ENCODE data around the gene PLA2G3. TPM values are rescaled to one million over a fixed set of nuclear protein-coding genes. Genes with fewer than 3 reads are reported as not detected.
A peak's percentile ranks its signal among the peaks of the same experiment; 100 is the strongest.

Gene PLA2G3
- total RNA-seq, 4 donors from 2014 or later: not detected

DNA sequence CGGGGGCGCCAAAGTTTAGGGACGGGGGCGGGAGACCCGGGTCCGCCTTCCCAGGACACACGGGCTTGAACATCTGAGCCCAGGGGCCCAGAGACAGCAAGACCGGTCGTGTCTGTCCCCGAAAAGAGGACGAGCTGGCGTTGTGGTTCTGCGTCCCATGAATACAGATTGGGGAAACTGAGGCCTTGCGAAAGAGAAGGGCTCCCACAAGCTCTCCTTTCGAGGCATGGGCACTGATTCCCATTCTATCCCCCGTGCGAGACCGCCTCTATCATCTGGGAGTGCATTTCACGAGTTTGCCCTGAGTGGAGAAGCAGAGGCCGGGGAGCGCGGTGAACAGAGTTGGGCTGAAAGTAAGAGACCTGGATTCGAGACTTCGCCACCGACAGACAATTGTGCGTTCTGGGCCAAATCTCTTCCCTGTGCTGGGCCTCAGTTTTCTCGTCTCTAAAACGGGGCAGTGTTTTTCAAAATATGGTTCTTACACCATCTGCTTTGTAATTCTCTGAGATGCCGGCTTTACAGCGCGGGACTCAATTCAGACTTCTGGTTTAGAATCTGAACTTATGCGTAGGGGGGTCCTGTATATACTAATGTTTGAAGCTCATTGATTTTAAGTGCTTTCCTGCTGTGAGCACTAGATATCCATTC lies 20.1 kb upstream of the PLA2G3 start:
- Histone ChIP-seq H3K27ac (peak overlapping the region; percentile 89 to 95 (median 90)), H3K4me3 (peak overlapping the region; percentile 71 to 82 (median 81)), H3K9me3 (no peaks in the 10 kb centered on the region), H3K27me3 (no peaks in the 10 kb centered on the region), H3K36me3 (peaks cover 0 to 7% (median under 1%) of the 10 kb centered on the region in 4 donors), H3K4me1 (peaks cover 9 to 38% (median 25%) of the 10 kb centered on the region in 4 donors)
- peak; percentile 23 for DNase-seq
- 5 to 16% methylated on average over 5 to 32 of the region's 32 CpGs for WGBS, 2 donors (ENCODE audit: low coverage in 1 of 2)
- TF ChIP-seq, protein P1, sequence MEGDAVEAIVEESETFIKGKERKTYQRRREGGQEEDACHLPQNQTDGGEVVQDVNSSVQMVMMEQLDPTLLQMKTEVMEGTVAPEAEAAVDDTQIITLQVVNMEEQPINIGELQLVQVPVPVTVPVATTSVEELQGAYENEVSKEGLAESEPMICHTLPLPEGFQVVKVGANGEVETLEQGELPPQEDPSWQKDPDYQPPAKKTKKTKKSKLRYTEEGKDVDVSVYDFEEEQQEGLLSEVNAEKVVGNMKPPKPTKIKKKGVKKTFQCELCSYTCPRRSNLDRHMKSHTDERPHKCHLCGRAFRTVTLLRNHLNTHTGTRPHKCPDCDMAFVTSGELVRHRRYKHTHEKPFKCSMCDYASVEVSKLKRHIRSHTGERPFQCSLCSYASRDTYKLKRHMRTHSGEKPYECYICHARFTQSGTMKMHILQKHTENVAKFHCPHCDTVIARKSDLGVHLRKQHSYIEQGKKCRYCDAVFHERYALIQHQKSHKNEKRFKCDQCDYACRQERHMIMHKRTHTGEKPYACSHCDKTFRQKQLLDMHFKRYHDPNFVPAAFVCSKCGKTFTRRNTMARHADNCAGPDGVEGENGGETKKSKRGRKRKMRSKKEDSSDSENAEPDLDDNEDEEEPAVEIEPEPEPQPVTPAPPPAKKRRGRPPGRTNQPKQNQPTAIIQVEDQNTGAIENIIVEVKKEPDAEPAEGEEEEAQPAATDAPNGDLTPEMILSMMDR (IDR thresholded peaks at IDR 0.05): no peak
- TF ChIP-seq POLR2AphosphoS5 (IDR thresholded peaks at IDR 0.05) (no peak), EP300 (IDR thresholded peaks at IDR 0.05; ENCODE audit: low read depth) (no peak), POLR2A (IDR thresholded peaks at IDR 0.05) (no peak)
- intact Hi-C loops (cut with DNase I; ENCODE audit: low total_unique reads): no loop called here
- in situ Hi-C loops (cut with MboI; ENCODE audit: low pct_ligation_motif_present in 1 of 4, low pct_unique_long_range_greater_than_20kb in 1 of 4, low sequenced_read_pairs in 3 of 4): no loop called here

DNA sequence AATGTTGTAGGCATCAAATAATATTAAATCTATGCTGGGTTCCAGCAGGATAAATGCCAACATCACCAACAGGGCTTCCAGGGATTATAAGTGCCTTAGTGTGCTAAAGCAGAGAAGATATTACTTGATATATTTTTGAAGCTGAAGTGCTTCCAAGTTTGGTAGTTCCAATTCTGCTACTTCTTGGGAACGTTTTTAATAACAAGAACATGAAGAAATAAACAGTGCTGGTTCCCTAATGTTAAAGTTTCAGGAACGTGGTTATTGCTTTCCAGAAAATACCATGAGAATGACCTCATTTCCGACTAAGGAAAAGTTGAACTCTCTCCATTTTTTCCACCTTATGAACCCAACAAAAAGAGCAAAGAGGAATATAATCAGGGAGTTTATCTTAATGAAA lies 15.1 kb upstream of the PLA2G3 start:
- intact Hi-C loops (cut with DNase I; ENCODE audit: low total_unique reads): no loop called here
- Histone ChIP-seq H3K27me3 (no peaks in the 10 kb centered on the region), H3K36me3 (no peaks in the 10 kb centered on the region), H3K4me3 (no peak overlapping the region), H3K9me3 (no peaks in the 10 kb centered on the region), H3K27ac (peak overlapping the region; percentile 54 to 79 (median 64)), H3K4me1 (peaks cover 0 to 17% (median 6%) of the 10 kb centered on the region in 4 donors)
- 24 to 30% methylated on average over 3 of the region's 3 CpGs for WGBS, 2 donors (ENCODE audit: low coverage in 1 of 2)
- in situ Hi-C loops (cut with MboI; ENCODE audit: low pct_ligation_motif_present in 1 of 4, low pct_unique_long_range_greater_than_20kb in 1 of 4, low sequenced_read_pairs in 3 of 4): no loop called here
- TF ChIP-seq, protein P1 (IDR thresholded peaks at IDR 0.05): no peak
- TF ChIP-seq POLR2AphosphoS5 (IDR thresholded peaks at IDR 0.05) (no peak), POLR2A (IDR thresholded peaks at IDR 0.05) (no peak), EP300 (IDR thresholded peaks at IDR 0.05; ENCODE audit: low read depth) (no peak)
- no peak for DNase-seq

DNA sequence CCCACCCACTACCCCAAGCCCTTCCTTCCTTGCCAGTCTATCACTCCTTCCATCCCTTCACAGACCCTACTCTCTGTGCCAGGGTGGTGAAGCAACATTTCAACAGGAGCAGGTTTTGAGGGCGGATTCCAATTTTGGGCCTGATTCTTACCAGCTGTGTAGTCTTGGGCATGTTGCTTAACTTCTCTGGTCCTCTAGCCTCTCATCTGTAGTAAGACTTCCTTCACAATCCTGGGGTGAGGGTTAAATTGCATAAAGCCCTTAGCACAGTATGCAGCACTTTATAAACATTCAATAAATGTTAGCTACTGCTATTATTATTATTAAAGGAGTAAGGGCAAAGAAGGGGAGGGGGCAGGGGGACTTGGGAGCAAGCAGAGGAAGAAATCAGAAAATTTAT lies 14.7 kb upstream of the PLA2G3 start:
- no peaks in the 10 kb centered on the region for H3K36me3 ChIP-seq
- no peaks in the 10 kb centered on the region for H3K9me3 ChIP-seq
- TF ChIP-seq POLR2AphosphoS5 (IDR thresholded peaks at IDR 0.05): no peak
- TF ChIP-seq, protein P1 (IDR thresholded peaks at IDR 0.05): no peak
- no peaks in the 10 kb centered on the region for H3K27me3 ChIP-seq
- H3K27ac ChIP-seq: peak overlapping the region; percentile 54 to 79 (median 64)
- intact Hi-C loops (cut with DNase I; ENCODE audit: low total_unique reads) (loop anchor here (5.0 kb wide), 2 partner anchors 48 to 208 kb away; partner anchors contain the start of gene SELENOM), in situ Hi-C loops (cut with MboI; ENCODE audit: low pct_ligation_motif_present in 1 of 4, low pct_unique_long_range_greater_than_20kb in 1 of 4, low sequenced_read_pairs in 3 of 4) (no loop called here)
- no peak overlapping the region for H3K4me3 ChIP-seq
- peaks cover 0 to 17% (median 6%) of the 10 kb centered on the region in 4 donors for H3K4me1 ChIP-seq
- DNase-seq: no peak
- WGBS, 2 donors (ENCODE audit: low coverage in 1 of 2): 93% methylated on average over 1 of the region's 1 CpG; no CpG with 5 or more reads in 1 of the 2 donors

DNA sequence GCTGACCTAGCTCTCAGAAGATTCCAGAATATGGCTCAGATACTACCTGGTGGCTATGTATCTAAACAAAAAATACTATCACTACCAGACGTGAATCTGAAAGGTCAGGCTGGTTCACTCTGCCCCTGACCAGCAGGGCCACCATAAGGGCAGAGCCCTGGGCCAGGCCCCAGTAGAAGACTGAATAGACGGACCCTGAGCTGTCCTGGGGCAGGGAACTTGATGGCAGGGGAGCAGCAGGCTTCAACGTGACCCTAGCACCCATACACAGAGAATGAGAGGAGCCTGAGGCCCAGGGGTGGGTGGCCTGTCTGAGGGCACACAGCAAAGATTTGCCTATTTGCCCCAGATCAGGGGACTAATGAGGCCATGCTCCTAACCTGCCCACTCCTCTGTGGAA lies 13.0 kb upstream of the PLA2G3 start:
- no peak overlapping the region for H3K27ac ChIP-seq
- no peaks in the 10 kb centered on the region for H3K36me3 ChIP-seq
- 85% methylated on average over 3 of the region's 3 CpGs; no CpG with 5 or more reads in 1 of the 2 donors for WGBS, 2 donors (ENCODE audit: low coverage in 1 of 2)
- H3K4me3 ChIP-seq: no peak overlapping the region
- H3K27me3 ChIP-seq: no peaks in the 10 kb centered on the region
- intact Hi-C loops (cut with DNase I; ENCODE audit: low total_unique reads) (loop anchor here (5.0 kb wide), 2 partner anchors 46 to 206 kb away; partner anchors contain the start of gene SELENOM), in situ Hi-C loops (cut with MboI; ENCODE audit: low pct_ligation_motif_present in 1 of 4, low pct_unique_long_range_greater_than_20kb in 1 of 4, low sequenced_read_pairs in 3 of 4) (no loop called here)
- H3K9me3 ChIP-seq: no peaks in the 10 kb centered on the region
- DNase-seq: no peak
- TF ChIP-seq, protein P1 (IDR thresholded peaks at IDR 0.05): no peak
- no peak for TF ChIP-seq POLR2A (IDR thresholded peaks at IDR 0.05)
- no peak for TF ChIP-seq POLR2AphosphoS5 (IDR thresholded peaks at IDR 0.05)
- no peak for TF ChIP-seq EP300 (IDR thresholded peaks at IDR 0.05; ENCODE audit: low read depth)
- H3K4me1 ChIP-seq: peaks cover 0 to 20% (median 3%) of the 10 kb centered on the region in 4 donors
